KBM-7 (cell line): ENCODE measurements around the gene GULP1.
"Not testable (repeated sequence)": the region's sequence is repeated elsewhere in the genome, so short reads cannot be mapped to it uniquely, and the experiment has no call there.

Source experiments
- DNase-seq: peaks from one replicate; pipeline ENCODE4 v3.0.0-alpha.2; 2015
- in situ Hi-C: fragments of 300-500 bp; cut with MboI; formaldehyde crosslinking; loops from 2 replicates; pipeline ENCODE4 v1.14.3; 2020; ENCODE audit warnings: low sequenced_read_pairs, low pct_unique_long_range_greater_than_20kb, mixed read lengths

GULP1 gene

DNA sequence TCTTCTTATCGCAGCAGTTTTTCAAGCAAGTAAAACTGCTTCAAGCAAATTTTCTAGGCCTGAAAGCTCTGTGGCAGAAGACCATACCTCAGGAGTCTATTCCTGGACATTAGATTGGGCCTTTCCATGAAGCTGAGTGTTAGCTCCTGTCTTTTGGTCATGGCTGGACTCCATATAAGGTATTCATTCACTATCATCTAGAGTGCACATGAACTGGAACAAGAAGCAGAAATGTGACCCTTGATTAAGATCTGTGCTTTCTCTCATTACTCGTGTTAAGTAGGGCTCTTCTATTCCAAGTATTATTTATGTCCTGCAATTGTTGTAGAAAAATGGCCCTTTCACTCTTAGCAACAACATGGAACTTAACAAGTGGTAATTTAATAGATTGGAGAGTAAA, 5.9 kb upstream of the GULP1 start:
- in situ Hi-C loops = no loop called here
- DNase-seq = no peak

DNA sequence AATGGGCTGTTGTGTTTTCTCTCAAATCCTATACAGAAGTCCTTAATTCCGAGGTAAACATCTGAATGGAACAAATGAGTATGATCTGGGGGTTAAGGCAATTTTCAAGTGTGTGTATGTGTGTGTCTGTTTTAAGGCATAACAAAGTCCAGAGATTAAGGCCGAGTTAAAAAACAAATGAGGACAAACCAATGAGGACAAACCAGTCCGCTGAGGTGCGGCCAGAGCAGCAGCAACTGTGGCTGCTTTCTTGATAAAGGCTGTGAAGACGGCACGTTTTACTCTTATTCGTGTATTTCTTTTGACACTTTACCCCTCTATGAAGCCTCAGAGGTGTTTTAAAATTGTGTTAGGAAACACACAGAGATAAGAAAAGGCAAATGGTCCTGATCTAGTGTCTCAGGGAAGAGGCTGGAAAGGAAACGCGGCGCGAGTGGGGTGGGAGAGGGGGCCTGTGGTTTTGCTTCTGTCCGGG, 495 bp upstream of the GULP1 start:
- DNase-seq = peak; percentile 8
- in situ Hi-C loops = no loop called here

DNA sequence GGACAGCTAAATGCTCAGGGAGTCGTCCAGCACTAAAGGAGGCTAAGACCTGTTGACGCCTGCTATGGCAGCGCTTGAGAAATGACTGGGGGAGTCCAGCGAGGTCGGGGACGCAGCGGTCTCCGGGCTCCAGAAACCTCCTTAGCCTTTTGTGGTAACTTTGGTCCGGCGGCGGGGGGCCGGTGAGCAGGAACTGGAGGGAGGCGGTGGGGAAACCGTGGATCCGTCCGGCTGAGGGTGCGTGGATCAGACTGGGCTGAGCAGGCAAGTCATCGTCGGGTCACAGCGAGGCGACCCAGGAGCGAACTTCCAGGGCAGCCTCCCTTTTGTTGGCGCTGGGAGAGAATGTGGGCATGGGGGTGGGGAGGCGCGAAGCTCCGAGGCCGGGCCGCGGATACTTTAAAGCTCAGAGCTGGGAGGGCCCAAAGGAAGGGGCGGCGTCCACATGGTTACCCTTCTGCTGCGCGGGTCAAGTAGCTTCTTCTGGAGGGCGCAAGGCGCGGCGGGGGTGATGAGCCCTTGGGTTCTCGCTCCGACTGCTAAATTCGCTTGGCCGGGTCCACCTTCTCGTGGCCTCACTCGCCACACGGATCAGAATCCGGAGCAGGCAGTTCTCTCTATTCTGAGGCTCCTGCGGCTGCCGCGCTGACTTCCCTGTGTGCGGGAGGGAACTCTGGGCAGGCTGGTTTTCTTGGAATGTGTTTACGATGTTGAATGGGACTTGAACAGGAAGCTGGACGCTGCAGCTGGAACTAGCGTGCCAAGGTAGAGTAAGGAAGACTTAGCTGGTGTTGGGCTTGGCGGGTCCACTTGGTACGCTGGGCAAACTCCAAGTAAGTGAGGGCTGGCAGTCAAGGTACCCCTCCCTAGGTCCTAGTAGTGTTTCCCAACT, 920 bp downstream of the GULP1 start:
- in situ Hi-C loops = no loop called here
- peak; percentile 28 for DNase-seq

DNA sequence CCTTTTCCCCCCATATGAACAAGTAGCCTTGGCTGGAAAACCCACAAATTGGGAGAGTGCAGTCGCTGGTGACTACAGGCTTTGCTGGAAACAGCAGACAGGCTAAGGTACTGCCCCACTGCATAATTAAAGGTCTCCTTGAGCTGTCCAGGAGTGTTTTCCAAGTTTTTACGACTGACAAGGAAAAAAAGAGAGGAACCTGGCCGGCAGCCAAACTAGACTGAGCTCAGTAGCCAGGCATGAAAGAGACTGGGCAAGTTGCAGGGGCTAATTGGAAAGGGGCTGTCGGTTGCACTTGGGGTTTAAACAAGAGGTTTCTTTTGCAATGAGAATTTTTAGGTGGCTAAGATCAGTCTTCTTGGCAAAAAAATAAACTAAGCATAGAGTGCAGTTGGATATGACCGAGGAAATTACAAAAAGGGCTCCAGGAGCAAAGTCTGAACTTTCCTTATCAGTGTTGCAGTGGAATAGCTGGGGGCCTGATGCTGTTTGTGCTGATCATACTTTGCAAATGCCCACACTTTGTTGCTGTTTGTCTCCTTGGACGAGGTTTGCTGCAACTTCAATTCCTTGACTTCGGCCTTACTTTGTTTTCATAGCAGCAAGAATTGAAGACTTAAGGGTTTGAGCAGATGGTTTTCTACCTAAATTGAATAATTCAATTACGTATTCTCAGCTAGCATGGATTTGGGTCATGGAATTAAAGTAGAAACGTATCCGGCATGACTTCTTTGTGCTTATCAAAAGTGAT, 2.1 kb downstream of the GULP1 start:
- in situ Hi-C loops = no loop called here
- no peak for DNase-seq

DNA sequence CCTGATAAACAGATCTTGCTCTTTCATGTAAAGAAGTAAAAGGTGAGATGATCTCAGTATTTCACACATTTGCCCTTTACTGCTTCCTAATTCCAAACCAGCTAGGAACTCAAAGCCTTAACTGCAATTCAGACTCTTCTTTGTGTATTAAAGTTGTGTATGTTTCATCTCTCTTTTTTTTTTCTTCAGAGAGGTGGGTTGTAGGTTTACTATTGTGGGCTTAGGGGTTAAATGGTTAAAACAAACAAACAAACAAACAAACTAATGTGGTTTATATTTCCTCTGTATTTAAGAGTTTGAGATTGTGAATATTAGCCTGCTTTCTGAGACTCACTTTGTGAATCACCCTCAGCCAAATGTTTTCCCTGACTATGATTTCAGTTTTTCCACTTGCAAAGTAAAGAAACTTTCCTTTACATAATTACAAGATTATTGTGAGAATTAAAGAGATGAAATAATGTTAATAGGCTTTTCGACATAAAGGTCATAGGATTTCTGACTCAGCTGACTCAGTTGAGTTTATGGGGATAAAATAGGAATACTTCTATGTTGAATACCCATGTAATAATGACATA, 2.8 kb downstream of the GULP1 start:
- DNase-seq = no peak
- in situ Hi-C loops = no loop called here

DNA sequence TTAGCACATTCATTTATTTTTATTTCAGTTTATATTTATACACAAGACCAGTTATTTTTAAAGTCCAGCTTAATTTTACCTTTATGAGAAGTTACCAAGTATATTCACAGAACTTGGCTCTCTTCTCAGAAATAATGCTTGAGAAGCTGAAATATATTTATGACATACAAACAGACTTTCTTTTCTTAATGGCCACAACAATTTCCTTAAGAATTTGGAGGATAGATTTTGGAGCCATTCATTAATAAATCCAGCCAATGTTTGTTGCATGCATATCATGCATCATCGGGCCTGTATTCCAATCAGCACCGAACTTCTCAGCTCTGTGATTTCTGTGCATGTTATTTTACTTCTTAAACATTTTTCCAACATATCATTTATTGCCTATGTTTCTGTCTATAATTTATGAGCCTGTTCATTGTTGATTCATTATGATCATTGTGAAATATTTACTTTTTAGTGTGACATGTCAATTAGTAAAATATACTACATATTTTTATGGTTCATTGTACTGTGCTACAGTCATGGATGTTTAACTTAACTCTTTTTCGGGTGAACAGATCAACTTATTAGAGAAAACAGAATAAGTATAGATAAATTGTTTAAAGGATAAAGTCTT, 3.5 kb downstream of the GULP1 start:
- DNase-seq = no peak
- in situ Hi-C loops = no loop called here

DNA sequence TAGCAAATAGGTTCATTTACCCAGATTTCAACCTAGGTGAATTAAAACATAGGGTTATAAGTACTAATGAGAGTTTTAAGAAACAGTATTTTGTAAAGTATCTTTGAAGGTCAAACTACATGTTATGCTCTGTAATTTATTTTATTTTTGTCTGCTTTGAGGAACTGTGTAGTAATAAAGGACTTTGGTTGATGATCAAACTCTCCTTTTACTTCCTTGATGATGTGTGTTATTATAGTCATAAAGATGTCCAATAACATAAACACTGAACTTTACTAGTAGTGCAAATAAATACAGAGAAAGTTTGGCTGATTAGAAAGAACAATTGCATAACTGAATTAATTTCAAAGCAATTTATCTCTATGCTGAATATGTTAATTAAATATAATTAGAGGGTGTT, 6.3 kb downstream of the GULP1 start:
- in situ Hi-C loops = no loop called here
- DNase-seq = no peak

DNA sequence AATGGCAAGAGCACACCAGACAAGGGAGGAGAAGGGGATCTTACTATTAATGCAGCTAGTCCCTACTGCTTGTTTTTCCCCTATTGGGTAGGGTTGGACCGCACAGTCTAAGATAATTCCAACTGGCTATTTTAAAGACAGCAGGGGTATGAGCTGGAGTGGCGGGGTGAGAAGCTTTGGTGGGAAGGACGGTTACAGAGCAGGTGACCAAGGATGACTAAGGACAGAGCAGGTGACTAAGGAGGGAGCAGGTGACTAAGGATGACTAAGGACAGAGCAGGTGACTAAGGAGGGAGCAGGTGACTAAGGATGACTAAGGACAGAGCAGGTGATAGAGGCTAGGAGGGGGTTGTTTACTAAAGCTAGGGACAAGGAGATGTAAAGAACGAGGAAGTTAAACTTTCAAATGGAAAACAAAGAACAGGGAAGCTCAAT, 7.3 kb downstream of the GULP1 start:
- in situ Hi-C loops, DNase-seq: not testable (repeated sequence)

DNA sequence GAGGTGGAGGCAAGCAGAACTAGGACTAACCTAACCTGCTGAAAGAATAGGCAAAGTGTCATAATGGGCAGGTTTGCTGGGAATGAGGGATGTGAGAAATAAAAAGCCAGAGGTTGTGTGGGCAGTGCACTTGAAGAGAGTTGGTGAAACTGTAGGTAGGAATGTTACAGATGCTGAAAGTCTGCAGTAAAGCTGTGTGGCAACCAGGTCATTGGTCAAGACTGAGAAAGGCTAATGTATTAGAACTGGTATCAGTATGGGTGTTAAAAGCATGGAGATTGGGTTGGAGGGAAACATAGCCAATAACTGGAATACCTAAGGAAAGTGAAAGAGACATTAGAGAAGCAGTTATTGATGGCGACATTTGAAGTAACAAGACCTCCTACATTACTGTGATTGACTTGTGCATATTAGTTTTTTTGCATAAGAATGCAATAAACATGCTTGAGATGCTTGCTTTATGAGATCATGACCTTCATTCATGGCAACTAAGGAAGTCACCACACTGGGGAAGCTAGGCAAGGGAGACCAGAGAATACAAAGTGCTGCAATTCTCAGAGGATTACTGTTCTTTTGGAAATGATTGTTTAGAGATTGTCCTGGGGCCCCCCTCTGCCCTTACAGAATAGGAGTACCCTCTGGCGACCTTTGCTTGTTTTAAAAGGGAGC, 11.8 kb downstream of the GULP1 start:
- in situ Hi-C loops = no loop called here
- DNase-seq = no peak

DNA sequence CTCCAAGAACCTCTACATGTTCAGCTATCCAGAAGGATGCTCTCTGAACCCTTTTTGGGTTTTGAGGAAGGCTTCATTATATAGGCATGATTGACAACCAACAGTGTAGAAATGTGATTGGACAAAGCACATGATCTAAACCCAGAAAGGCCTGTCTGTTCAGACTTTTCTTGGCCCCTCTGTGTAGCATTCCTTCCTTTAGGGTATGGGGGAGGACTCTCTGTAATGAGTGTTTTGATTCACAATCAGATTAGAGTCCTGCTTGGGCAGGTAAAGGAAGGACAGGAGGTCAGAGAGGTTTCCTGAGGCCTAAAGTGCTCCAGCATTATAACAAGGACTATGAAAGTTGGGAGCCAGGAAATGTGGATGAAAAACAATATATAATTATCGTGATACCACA, 13.6 kb downstream of the GULP1 start:
- no peak for DNase-seq
- in situ Hi-C loops = no loop called here

DNA sequence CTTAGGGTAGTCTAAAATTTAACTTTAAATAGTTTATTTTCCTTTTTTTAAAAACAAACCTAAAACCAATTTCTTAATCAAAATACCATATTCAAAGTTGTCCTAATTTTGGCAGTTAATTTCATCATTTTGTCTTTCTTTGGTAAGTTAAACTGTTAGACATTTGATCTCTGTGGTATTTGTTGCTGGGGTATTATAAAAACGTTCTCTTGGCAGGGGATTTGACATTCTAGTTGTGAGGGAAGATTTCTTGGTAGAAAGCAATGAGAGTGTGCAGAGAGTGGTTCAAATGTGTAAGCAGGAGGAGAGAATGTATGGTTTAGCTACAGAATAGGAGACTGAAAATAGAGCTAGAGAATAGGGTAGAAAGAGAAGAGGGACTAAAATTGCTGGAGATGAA, 14.6 kb downstream of the GULP1 start:
- in situ Hi-C loops = no loop called here
- no peak for DNase-seq

DNA sequence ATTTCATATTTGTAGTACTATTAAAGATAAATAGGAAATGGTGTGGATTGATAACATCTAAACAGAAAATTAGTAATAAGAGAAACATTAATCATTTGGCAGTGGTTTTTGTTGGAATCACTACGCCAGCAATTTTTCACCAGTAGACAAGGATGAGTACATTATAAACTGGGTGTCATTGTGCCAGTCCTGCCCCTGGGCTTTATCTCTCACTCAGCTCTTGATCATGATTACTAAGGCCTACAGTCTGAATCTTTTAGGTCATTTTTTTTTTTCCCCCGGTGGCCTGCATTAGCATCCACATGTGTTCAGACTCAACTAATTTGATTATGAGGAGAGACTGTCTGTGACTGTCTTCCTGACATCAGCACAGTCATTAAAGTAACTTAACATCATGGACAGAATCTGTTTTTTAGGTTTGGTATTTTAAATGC, 16.2 kb downstream of the GULP1 start:
- DNase-seq = no peak
- in situ Hi-C loops = no loop called here

DNA sequence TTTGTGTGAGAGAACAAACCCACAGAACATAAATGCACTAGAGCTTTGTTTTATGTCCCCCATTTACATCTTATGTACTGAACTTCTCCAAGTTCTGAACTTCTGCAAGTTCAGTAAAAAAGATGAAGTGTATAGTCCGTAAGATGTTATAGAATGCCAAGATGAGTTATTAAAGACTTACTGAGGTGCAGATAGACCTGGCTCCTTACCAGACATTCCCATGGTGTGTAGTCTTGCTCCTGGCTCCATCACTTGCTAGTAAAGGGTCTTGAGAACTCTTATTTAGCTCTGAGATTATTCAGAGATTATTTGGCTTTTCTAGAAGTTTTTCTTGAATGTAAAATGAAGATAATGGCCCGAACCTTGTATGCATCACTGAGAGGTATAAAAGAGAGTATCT, 16.8 kb downstream of the GULP1 start:
- in situ Hi-C loops = no loop called here
- no peak for DNase-seq

DNA sequence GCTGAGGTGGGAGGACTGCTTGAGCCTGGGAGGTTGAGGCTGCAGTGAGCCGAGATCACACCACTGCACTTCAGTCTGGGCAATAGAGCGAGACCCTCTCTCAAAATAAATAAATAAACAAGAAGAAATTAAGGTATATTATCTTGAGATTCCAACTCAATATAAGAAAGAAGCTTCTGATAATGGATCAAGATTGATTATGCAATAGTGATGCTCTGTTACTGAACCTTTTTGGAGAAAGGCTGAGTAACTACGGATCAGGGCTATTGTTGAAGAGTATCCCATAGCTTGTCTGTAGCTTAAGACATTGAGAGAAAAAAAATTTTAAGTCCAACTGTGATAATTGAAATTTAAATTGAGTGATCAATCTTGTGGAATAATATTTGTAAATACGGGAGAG, 17.7 kb downstream of the GULP1 start:
- in situ Hi-C loops = no loop called here

DNA sequence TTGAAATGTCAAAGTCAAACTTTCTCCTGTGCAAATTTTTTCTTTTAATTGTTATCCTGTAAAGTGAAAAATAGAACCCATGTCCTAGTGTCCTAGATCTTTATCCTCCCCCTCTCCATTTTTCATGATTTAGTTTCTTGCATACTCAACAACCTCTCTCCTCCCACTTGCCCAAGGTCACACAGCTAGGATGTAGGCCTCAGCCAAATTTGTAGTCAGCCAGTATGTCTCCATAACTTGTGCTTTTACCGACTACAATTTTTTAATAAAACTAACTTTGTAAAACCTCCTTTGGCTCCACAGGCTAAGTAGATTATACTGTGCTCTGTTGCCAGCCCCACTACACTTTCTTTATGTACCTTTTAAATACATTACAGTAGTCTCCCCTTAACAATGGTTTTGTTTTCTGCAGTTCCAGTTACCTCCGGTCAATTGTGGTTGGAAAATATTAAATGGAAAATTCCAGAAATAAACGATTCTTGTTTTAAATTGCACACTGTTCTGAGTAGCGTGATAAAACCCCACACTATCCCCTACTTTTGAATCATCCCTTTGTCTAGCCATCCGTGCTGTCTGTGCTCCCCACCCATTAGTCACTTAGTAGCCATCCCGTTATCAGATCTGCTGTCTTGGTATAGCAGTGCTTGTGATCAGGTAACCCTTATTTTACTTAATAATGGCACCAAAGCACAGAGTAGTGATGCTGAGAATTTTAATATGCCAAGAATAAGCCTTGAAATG, 22.8 kb downstream of the GULP1 start:
- no peak for DNase-seq
- in situ Hi-C loops = no loop called here

More for the DNA sequence above, 17.7 kb downstream of the GULP1 start:
- no peak for DNase-seq

DNA sequence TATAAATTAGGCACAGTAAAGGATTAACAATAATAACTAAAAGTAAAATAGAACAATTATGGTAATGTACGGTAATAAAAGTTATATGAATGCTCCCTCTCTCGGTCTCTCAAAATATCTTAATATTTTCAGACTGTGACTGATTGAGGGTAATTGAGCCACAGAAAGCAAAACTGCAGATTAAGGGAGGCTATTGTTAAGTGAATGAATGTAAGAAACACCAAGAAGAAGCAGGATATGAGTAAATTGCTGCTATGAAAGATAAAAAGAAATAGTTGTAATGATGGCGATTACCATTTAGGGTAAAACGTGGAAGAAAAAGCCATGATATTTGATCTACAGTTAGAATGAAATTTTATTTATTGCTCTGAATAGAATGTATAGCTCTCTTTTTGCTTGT, 24.1 kb downstream of the GULP1 start:
- DNase-seq = no peak
- in situ Hi-C loops = no loop called here

DNA sequence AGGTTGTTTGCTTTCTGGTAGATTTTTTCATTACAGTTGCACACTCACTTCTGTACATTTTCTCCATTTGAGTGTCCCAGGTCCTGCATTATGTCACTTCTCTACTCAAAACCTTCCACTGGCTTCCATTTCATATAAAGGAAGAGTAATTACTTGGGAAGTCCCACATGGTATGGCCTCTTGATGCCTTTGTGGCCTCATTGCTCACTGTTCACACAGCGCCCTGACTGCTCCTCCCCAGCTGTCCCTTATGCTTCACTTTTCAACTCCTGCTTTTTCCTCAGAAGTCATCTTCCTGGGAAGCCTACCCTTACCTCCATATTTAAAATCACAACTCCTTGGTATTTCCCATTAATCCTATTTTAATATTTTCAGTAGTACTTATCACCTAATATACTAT, 24.7 kb downstream of the GULP1 start:
- DNase-seq = no peak
- in situ Hi-C loops = no loop called here

DNA sequence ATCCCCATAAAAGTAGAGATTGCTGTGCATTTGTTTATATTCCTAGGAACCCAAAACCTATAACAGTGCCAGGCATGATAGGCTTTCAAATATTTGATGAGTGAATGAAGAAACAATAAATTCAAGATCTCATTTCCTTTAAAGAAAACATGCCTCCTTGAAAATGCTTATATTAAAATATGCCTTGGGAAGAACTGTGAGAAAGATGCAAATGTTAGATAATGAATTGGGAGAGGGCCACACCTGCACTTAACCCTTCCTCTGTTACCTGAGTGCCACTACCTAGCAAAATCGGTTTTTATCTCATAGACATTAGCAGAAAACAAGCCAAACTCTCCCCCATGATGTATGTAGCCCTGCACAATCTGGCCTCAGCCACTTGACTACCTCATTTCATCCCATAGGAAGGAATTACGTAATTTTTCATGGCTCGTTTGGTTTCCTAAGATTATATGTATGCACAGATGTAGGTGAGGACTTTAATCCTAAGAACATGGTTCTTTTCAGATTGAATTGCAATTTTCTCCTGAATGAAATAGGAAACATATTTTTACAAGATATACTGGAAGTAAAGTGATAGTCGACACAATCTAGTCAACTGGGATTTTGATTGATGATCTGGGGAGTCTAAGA, 25.2 kb downstream of the GULP1 start:
- in situ Hi-C loops = no loop called here
- no peak for DNase-seq
